ENCODE measurements around the gene AOPEP.

AOPEP gene

GRCh38 chr9:94881940-94882339, 155.4 kb downstream of the AOPEP start:
- H3K27ac Mint-ChIP-seq (ENCODE audit: low read depth) = no peak overlapping the region
- H3K36me3 Mint-ChIP-seq (ENCODE audit: insufficient read depth) = no peaks in the 10 kb centered on the region
- no peaks in the 10 kb centered on the region for H3K27me3 Mint-ChIP-seq
- DNase-seq (ENCODE audit: low spot score in 2 of 2) (no peak), ATAC-seq (replicated peaks; ENCODE audit: extremely low read depth, poor library complexity, severe bottlenecking) (no peak)
- no peaks in the 10 kb centered on the region for H3K9me3 Mint-ChIP-seq
- H3K4me3 Mint-ChIP-seq = no peak overlapping the region
- peaks cover 12% of the 10 kb centered on the region for H3K4me1 Mint-ChIP-seq

- no peak for ATAC-seq (replicated peaks; ENCODE audit: extremely low read depth, poor library complexity, severe bottlenecking)
- Mint-ChIP-seq H3K27me3 (no peaks in the 10 kb centered on the region), H3K4me1 (peaks cover 11% of the 10 kb centered on the region), H3K27ac (ENCODE audit: low read depth) (no peak overlapping the region), H3K9me3 (no peaks in the 10 kb centered on the region), H3K36me3 (ENCODE audit: insufficient read depth) (no peaks in the 10 kb centered on the region), H3K4me3 (no peak overlapping the region)
- no peak for DNase-seq (ENCODE audit: low spot score in 2 of 2)
These were observed 156.6 kb downstream of the AOPEP start for GRCh38 chr9:94882966-94883641.

GRCh38 chr9:94885854-94886447, 159.5 kb downstream of the AOPEP start:
- Mint-ChIP-seq H3K27ac (ENCODE audit: low read depth) (no peak overlapping the region), H3K36me3 (ENCODE audit: insufficient read depth) (no peaks in the 10 kb centered on the region), H3K9me3 (peaks cover 6% of the 10 kb centered on the region), H3K4me1 (no peaks in the 10 kb centered on the region), H3K27me3 (no peaks in the 10 kb centered on the region), H3K4me3 (no peak overlapping the region)
- no peak for ATAC-seq (replicated peaks; ENCODE audit: extremely low read depth, poor library complexity, severe bottlenecking)
- DNase-seq (ENCODE audit: low spot score in 2 of 2) = no peak

- ATAC-seq (replicated peaks; ENCODE audit: extremely low read depth, poor library complexity, severe bottlenecking) (no peak), DNase-seq (ENCODE audit: low spot score in 2 of 2) (no peak)
- H3K4me1 Mint-ChIP-seq = no peaks in the 10 kb centered on the region
- H3K27me3 Mint-ChIP-seq = no peaks in the 10 kb centered on the region
- H3K4me3 Mint-ChIP-seq = no peak overlapping the region
- peaks cover 13% of the 10 kb centered on the region for H3K9me3 Mint-ChIP-seq
- H3K36me3 Mint-ChIP-seq (ENCODE audit: insufficient read depth) = no peaks in the 10 kb centered on the region
- H3K27ac Mint-ChIP-seq (ENCODE audit: low read depth) = no peak overlapping the region
These were observed 161.2 kb downstream of the AOPEP start for GRCh38 chr9:94887721-94888120.

GRCh38 chr9:94888775-94889174, 162.3 kb downstream of the AOPEP start:
- H3K9me3 Mint-ChIP-seq = peaks cover 13% of the 10 kb centered on the region
- no peak for DNase-seq (ENCODE audit: low spot score in 2 of 2)
- no peak overlapping the region for H3K4me3 Mint-ChIP-seq
- ATAC-seq (replicated peaks; ENCODE audit: extremely low read depth, poor library complexity, severe bottlenecking) = no peak
- H3K36me3 Mint-ChIP-seq (ENCODE audit: insufficient read depth) = no peaks in the 10 kb centered on the region
- H3K27me3 Mint-ChIP-seq = no peaks in the 10 kb centered on the region
- H3K4me1 Mint-ChIP-seq = no peaks in the 10 kb centered on the region
- no peak overlapping the region for H3K27ac Mint-ChIP-seq (ENCODE audit: low read depth)

GRCh38 chr9:94889628-94890027, 163.1 kb downstream of the AOPEP start:
- Mint-ChIP-seq H3K27ac (ENCODE audit: low read depth) (no peak overlapping the region), H3K36me3 (ENCODE audit: insufficient read depth) (no peaks in the 10 kb centered on the region), H3K9me3 (peaks cover 13% of the 10 kb centered on the region), H3K4me3 (no peak overlapping the region), H3K4me1 (no peaks in the 10 kb centered on the region), H3K27me3 (no peaks in the 10 kb centered on the region)
- ATAC-seq (replicated peaks; ENCODE audit: extremely low read depth, poor library complexity, severe bottlenecking) (no peak), DNase-seq (ENCODE audit: low spot score in 2 of 2) (no peak)

- DNase-seq (ENCODE audit: low spot score in 2 of 2) = no peak
- no peaks in the 10 kb centered on the region for H3K27me3 Mint-ChIP-seq
- no peaks in the 10 kb centered on the region for H3K36me3 Mint-ChIP-seq (ENCODE audit: insufficient read depth)
- ATAC-seq (replicated peaks; ENCODE audit: extremely low read depth, poor library complexity, severe bottlenecking) = no peak
- no peak overlapping the region for H3K4me3 Mint-ChIP-seq
- peaks cover 13% of the 10 kb centered on the region for H3K9me3 Mint-ChIP-seq
- no peaks in the 10 kb centered on the region for H3K4me1 Mint-ChIP-seq
- H3K27ac Mint-ChIP-seq (ENCODE audit: low read depth) = no peak overlapping the region
These were observed 164.7 kb downstream of the AOPEP start for GRCh38 chr9:94891183-94891582.

GRCh38 chr9:94892675-94893074, 166.2 kb downstream of the AOPEP start:
- H3K27me3 Mint-ChIP-seq = no peaks in the 10 kb centered on the region
- H3K4me1 Mint-ChIP-seq = no peaks in the 10 kb centered on the region
- H3K27ac Mint-ChIP-seq (ENCODE audit: low read depth) = no peak overlapping the region
- DNase-seq (ENCODE audit: low spot score in 2 of 2) = no peak
- no peaks in the 10 kb centered on the region for H3K36me3 Mint-ChIP-seq (ENCODE audit: insufficient read depth)
- H3K9me3 Mint-ChIP-seq = peaks cover 13% of the 10 kb centered on the region
- ATAC-seq (replicated peaks; ENCODE audit: extremely low read depth, poor library complexity, severe bottlenecking) = no peak
- H3K4me3 Mint-ChIP-seq = no peak overlapping the region

- DNase-seq (ENCODE audit: low spot score in 2 of 2) = no peak
- H3K9me3 Mint-ChIP-seq = peaks cover 13% of the 10 kb centered on the region
- H3K27me3 Mint-ChIP-seq = no peaks in the 10 kb centered on the region
- no peak for ATAC-seq (replicated peaks; ENCODE audit: extremely low read depth, poor library complexity, severe bottlenecking)
- H3K36me3 Mint-ChIP-seq (ENCODE audit: insufficient read depth) = no peaks in the 10 kb centered on the region
- H3K27ac Mint-ChIP-seq (ENCODE audit: low read depth) = no peak overlapping the region
- H3K4me3 Mint-ChIP-seq = no peak overlapping the region
- no peaks in the 10 kb centered on the region for H3K4me1 Mint-ChIP-seq
These were observed 167.7 kb downstream of the AOPEP start for GRCh38 chr9:94894094-94894699.

- no peaks in the 10 kb centered on the region for H3K27me3 Mint-ChIP-seq
- no peak overlapping the region for H3K4me3 Mint-ChIP-seq
- ATAC-seq (replicated peaks; ENCODE audit: extremely low read depth, poor library complexity, severe bottlenecking) = no peak
- peaks cover 9% of the 10 kb centered on the region for H3K9me3 Mint-ChIP-seq
- H3K27ac Mint-ChIP-seq (ENCODE audit: low read depth) = no peak overlapping the region
- H3K36me3 Mint-ChIP-seq (ENCODE audit: insufficient read depth) = no peaks in the 10 kb centered on the region
- DNase-seq (ENCODE audit: low spot score in 2 of 2) = no peak
- H3K4me1 Mint-ChIP-seq = no peaks in the 10 kb centered on the region
These were observed 169.2 kb downstream of the AOPEP start for GRCh38 chr9:94895668-94896067.

- H3K4me3 Mint-ChIP-seq = no peak overlapping the region
These were observed 170.0 kb downstream of the AOPEP start for GRCh38 chr9:94896512-94896911.

GRCh38 chr9:94899464-94900221, 173.1 kb downstream of the AOPEP start:
- Mint-ChIP-seq H3K4me1 (no peaks in the 10 kb centered on the region), H3K9me3 (no peaks in the 10 kb centered on the region), H3K36me3 (ENCODE audit: insufficient read depth) (no peaks in the 10 kb centered on the region), H3K4me3 (no peak overlapping the region), H3K27ac (ENCODE audit: low read depth) (no peak overlapping the region), H3K27me3 (no peaks in the 10 kb centered on the region)
- DNase-seq (ENCODE audit: low spot score in 2 of 2) (no peak), ATAC-seq (replicated peaks; ENCODE audit: extremely low read depth, poor library complexity, severe bottlenecking) (no peak)

More at GRCh38 chr9:94896512-94896911, 170.0 kb downstream of the AOPEP start:
- H3K4me1 Mint-ChIP-seq = no peaks in the 10 kb centered on the region
- H3K27ac Mint-ChIP-seq (ENCODE audit: low read depth) = no peak overlapping the region
- H3K36me3 Mint-ChIP-seq (ENCODE audit: insufficient read depth) = no peaks in the 10 kb centered on the region
- peaks cover 3% of the 10 kb centered on the region for H3K9me3 Mint-ChIP-seq
- DNase-seq (ENCODE audit: low spot score in 2 of 2) (no peak), ATAC-seq (replicated peaks; ENCODE audit: extremely low read depth, poor library complexity, severe bottlenecking) (no peak)
- H3K27me3 Mint-ChIP-seq = no peaks in the 10 kb centered on the region

Measured in central memory CD8-positive, alpha-beta T cell (primary cell).